NB4 (cell line): Measurements from ENCODE around the gene EVC.

Source experiments
- DNase-seq: peaks from one replicate; pipeline ENCODE4 v3.0.0; 2010; ENCODE audit warnings: low read depth
- H3K4me3 ChIP-seq: one replicate; pipeline ENCODE4 v1.5.1; 2011; ENCODE audit warnings: mild to moderate bottlenecking, low read depth, low read length, moderate library complexity
- CTCF ChIP-seq: IDR thresholded peaks from one replicate; pipeline ENCODE4 v1.5.1; 2012; ENCODE audit warnings: low read depth, low read length
- MAX ChIP-seq: IDR thresholded peaks from 2 replicates; pipeline ENCODE4 v1.6.1; 2011; ENCODE audit warnings: low read depth, low read length
- MYC ChIP-seq: IDR thresholded peaks from 2 replicates; pipeline ENCODE4 v1.6.1; 2011; ENCODE audit warnings: low read depth, low read length
- POLR2A ChIP-seq: IDR thresholded peaks from 2 replicates; pipeline ENCODE4 v1.6.1; 2011; ENCODE audit warnings: mild to moderate bottlenecking; ENCODE audit not compliant: insufficient read length; ENCODE audit errors: extremely low read depth

EVC gene

GRCh38 chr4:5783486-5783885 lies 72.5 kb downstream of the EVC start:
- H3K4me3 ChIP-seq, result no peak overlapping the region
- DNase-seq, result no peak
- TF ChIP-seq CTCF (no peak), MYC (no peak), POLR2A (no peak), MAX (no peak)

- H3K4me3 ChIP-seq, result no peak overlapping the region
- TF ChIP-seq MYC (no peak), POLR2A (no peak), CTCF (no peak), MAX (no peak)
- no peak for DNase-seq
Measured at GRCh38 chr4:5784021-5784420, 73.0 kb downstream of the EVC start.

- TF ChIP-seq CTCF, result no peak
- TF ChIP-seq MAX, result no peak
- TF ChIP-seq POLR2A, result no peak
- no peak for TF ChIP-seq MYC
- no peak overlapping the region for H3K4me3 ChIP-seq
- DNase-seq, result no peak
Measured at GRCh38 chr4:5784960-5785611, 74.1 kb downstream of the EVC start.

- TF ChIP-seq MAX, result no peak
- no peak for DNase-seq
- H3K4me3 ChIP-seq, result no peak overlapping the region
Measured at GRCh38 chr4:5785806-5786680, 75.0 kb downstream of the EVC start.

GRCh38 chr4:5787311-5787710 lies 76.3 kb downstream of the EVC start:
- no peak for DNase-seq
- H3K4me3 ChIP-seq, result no peak overlapping the region
- TF ChIP-seq MYC (no peak), CTCF (no peak), POLR2A (no peak), MAX (no peak)

- no peak overlapping the region for H3K4me3 ChIP-seq
- no peak for DNase-seq
- TF ChIP-seq CTCF, result no peak
- no peak for TF ChIP-seq POLR2A
- no peak for TF ChIP-seq MYC
- no peak for TF ChIP-seq MAX
Measured at GRCh38 chr4:5788144-5788543, 77.1 kb downstream of the EVC start.
